DMS53 (cell line): Measurements from ENCODE around the gene NAGLU.
A peak's percentile ranks its signal among the peaks of the same experiment; 100 is the strongest.
"Not testable (repeated sequence)": the region's sequence is repeated elsewhere in the genome, so short reads cannot be mapped to it uniquely, and the experiment has no call there.

ENCODE experiments used
- DNase-seq: peaks from one replicate; lab custom pipeline; 2025; lab: John Stamatoyannopoulos, UW

Gene NAGLU

DNA sequence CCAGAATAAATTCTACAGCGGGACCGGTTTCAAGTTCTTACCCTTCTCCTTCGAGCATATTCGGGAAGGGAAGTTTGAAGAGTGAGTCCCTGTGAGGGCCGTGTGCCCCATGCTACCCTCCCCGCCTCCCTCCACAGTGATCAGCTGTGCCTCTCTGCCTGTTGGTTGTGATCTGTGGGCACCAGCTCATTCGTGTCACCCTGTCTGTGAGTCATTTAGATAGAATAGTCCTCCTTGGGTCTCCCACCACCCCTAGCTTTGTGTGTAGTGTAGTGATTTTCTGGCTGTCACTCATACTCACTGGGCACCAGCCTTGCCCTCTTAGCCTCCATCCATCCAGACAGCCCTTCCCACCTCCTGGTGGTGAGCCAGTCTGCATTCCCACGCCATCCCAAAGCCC, 15.0 kb upstream of the NAGLU start:
- no peak for DNase-seq

DNA sequence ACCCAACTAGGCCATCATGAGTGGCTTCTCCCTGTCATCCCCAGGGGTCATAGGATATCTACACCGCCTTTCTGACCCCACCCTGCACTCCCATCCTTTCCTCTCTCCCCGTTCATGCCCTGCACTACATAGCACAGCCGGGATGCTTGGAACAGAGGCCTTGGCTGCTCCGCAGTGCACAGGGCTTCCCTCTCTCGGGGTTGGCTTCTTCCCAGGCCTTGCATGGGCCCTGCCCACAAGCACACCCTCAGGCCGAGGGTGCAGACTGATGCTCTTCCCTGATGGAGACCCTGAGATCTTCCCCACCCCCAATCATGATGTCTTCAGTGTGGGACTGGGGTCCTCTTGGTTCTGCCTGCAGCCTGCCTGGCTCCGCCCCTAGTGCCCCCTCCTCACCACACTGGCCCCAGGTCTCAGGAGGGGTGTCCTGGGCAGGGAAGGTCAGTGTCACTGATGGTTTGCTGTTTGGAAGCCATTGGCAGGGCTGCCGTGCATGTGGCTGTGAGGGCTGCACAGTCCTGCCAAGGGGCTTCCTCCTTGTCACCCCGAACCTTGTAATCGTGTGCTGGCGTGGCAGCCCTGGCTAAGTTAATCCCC, 14.3 kb upstream of the NAGLU start:
- DNase-seq, result no peak

DNA sequence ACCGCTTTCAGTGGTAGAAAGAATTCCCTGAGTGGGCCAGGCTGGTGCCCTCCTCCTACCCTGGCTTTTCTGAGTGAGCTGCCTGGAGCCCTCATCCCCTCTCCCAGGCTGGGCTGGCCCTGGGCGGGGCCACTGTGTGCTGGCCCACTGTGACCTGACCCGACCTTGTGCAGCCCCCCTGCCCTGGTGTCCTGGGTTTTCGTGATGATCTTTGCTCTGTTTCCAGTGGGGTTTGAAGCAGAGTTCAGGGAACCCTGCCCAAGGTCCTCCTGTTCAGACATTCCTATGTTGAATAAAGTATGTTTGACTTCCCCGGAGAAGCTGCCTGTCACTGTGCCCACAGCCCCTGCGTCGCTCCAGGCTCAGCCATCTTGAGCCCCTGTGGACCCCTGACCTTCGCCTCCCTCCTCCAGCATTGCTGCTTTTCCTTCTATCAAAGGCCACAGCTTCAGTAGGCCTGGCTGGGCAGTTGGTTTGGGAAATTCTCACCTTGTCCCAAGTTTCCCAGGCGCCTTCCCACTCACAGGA, 13.7 kb upstream of the NAGLU start:
- no peak for DNase-seq

DNA sequence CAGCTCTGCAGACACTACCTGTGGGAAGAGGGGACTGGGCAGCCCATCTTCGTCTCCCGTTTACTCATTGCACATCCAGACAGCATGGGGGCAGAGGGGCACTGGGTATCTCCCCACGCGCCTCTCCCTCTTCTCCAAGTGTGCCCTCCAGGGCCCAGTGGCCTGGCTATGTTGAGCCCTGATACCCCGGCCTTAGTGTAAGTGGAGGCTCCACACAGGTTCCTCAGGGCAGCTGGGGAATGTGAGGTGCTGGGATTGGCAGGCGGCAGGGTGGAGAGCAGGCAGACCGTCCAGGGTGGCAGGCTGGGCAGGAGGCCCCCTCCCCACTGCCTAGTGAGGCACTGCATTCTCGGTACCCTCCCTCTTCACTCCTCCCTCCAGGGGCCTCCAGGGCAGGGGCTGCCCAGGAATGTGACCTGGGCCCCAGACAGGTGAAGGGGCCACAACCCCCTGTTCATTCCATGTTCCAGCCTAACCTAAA, 13.2 kb upstream of the NAGLU start:
- DNase-seq, result no peak

DNA sequence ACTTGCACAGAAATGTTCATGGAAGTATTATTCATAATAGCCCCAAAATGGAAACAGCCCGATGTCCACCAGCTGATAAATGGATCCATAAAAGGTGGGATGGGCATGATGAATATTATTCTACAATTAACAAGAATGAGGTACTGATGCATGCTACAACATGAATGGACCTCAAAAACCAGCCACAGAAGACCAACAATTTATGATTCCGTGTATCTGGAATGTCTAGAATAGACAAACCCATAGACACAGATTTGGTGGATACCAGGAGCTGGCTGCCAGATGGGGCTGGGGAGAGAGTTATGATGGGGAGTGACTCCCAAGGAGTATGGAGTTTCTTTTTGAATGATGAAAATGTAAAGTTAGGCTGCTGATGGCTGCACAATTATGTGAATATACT, 10.8 kb upstream of the NAGLU start:
- DNase-seq, result no peak

DNA sequence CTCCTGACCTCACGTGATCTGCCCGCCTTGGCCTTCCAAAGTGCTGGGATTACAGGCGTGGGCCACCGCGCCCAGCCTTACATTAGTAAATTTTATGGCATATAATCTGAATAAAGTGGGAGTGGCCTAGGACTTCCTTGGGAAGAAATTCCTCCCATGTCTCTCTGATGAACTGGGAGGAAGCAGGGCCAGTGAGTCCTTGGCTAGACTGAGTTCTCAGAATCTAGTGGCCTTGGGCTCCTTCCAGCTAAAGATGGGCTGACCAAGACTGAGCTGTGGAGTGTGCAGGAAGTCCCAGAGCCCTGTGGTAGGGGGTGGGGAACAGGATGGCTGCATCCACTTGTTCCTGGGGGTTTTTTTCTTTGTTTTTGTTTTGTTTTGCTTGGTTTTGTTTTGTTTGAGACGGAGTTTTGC, 10.0 kb upstream of the NAGLU start:
- no peak for DNase-seq

DNA sequence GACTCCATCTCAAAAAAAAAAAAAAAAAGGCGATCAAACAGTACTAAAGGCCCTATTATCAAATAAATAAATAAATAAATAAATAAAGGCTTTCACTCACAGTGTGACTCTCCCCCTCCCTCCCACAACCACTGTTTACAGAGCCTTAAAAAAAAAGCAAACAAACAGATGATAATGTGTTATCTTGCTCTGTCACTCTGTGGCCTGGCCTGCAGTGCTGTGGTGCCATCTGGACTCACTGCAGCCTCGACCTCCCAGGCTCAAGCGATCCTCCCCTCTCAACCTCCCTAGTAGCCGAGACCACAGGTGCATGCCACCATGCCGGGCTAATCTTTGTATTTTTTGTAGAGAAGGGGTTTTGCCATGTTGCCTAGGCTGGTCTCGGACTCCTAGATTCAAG, 8.1 kb upstream of the NAGLU start:
- peak; percentile 50 for DNase-seq

DNA sequence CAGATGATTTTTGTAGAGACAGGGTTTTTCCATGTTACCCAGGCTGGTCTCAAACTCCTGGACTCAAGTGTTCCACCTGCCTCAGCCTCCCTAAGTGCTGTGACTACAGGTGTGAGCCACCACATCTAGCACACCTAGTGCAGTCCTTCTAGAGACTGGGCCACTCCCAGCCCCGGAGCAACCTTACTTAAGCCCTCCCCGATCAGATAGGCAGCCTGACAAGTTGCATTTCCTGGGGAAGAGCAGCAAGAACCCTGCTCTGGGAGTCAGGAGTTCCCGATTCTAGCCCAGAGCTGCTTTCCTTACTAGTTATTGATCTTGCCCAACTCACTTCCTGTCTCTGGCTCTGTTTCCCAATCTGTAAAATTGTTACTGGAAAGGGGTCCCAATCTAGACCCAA, 7.0 kb upstream of the NAGLU start:
- DNase-seq, result no peak

DNA sequence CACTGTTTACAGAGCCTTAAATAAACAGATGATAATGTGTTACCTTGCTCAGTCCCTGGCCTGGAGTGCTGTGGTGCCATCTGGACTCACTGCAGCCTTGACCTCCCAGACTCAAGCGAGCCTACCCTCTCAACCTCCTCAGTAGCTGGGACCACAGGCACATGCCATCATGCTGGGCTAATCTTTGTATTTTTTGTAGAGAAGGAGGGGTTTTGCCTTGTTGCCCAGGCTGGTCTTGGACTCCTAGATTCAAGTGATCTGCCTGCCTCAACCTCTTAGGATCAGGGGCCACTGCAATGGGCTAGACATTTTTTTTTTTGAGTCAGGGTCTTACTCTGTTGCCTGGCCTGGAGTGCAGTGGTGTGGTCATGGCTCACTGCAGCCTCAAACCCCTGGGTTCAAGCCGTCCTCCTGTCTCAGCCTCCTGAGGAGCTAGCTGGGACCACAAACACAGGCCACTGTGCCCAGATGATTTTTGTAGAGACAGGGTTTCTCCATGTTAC, 5.0 kb upstream of the NAGLU start:
- DNase-seq, result peak; percentile 87

DNA sequence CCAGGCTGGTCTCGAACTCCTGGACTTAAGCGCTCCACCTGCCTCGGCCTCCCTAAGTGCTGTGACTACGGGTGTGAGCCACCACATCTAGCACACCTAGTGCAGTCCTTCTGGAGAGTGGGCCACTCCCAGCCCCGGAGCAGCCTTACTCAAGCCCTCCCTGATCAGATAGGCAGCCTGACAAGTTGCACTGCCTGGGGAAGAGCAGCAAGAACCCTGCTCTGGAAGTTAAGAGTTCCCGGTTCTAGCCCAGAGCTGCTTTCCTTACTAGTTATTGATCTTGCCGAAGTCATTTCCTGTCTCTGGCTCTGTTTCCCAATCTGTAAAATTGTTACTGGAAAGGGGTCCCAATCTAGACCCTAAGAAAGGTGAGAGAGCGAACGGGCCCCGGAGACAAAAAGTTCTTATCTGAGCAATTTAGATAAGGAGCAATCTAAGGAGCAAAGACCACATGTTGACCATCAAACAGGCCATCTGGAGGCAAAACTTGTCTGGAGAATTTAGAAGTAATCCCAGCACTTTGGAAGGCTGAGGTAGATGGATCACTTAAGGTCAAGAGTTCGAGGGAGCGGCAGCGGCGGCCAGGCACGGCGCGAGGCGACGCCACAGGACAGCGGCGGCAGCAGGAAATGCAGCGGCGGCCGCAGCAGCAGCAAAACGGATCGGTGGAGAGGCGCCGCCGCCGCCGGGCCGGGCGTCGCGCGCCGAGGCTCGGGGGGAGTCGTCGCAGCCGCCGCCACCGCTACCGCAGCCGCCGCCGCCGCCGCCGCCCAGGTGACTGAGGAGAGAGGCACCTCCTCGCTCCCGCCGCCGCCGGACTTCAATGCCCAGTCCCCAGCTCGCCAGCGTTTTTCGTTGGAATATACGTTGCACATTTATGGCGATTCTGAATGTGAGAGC, 4.3 kb upstream of the NAGLU start:
- DNase-seq, result peak; percentile 90

DNA sequence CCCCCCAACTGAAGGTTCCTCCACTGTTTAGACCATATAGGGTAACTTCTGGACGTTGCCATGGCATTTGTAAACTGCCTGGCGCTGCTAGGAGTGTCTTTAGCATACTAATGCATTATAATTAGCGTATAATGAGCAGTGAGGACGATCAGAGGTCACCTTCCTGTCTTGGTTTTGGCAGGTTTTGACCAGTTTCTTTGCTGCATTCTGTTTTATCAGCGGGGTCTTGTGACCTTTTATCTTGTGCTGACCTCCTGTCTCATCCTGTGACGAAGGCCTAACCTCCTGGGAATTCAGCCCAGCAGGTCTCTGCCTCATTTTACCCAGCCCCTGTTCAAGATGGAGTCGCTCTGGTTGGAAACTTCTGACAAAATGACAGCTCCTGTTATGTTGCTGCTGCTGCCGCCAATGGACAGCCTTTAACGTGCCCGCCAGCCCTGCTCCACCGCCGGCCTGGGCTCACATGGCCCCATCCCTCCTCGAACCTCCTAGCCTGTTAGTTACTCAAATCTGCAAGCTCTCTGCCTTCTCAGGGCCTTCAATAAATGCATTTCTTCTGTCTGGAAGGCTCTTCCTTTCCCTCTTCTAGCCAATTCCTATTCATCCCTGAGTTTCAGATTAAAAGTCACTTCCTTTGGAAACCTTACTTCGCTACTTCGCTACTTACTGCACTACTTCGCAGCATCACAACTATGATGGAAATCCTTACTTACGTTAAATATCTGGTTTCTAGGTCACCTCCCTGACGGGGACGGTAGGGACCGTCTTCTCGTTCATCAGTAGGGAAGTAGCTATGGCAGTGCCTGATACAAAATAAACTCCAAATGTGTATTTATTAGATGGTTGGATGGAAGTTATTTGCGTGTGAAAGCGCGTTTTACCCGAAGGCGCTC, 640 bp upstream of the NAGLU start:
- DNase-seq, result peak; percentile 67

DNA sequence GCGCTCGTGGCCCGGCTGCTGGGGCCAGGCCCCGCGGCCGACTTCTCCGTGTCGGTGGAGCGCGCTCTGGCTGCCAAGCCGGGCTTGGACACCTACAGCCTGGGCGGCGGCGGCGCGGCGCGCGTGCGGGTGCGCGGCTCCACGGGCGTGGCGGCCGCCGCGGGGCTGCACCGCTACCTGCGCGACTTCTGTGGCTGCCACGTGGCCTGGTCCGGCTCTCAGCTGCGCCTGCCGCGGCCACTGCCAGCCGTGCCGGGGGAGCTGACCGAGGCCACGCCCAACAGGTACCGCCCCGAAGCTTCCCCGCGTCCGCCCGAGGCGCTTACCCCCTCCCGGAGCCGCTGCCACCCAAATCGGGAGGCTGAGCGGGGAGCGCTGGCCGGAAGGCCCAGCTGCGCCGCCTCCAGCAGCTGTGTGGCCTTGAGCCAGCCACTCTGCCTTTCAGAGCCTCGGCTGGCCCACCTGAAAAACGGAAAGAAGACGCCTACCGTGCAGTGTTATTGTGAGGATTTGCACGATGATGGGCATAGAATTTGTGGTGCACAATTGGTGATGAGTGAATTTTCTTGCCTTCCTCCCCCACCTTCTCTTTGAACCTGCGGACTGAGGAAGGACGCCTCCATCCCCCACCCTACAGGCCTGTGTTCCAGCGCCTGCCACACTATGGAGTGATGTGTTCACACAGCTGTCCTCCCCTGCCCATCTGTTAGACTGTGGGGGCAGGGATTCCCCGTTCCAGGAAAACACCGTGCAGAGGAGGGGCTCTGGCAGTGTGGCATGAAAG, 523 bp downstream of the NAGLU start:
- DNase-seq, result peak; percentile 97

DNA sequence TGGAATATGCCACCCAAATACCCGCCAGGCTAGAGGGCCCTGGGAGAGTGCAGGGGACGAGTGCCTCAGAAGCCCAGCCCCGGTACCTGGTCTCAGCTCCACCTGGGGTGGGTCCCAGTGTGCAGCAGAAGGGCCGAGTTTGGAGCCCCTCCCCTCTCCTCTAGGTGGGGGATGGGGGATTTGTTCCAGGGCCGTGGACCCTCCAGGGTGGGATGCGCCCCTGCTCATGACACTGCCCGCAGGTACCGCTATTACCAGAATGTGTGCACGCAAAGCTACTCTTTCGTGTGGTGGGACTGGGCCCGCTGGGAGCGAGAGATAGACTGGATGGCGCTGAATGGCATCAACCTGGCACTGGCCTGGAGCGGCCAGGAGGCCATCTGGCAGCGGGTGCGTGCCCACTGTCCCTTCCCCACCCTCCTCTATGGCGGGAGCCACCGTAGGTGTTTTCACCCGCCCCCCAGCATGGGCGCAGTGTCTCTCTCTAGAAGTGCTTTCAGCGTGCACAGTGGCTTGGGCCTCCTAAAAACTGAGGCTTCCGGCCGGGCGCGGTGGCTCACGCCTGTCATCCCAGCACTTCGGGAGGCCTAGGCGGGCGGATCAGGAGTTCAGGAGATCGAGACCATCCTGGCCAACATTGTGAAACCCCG, 1.2 kb downstream of the NAGLU start:
- no peak for DNase-seq

DNA sequence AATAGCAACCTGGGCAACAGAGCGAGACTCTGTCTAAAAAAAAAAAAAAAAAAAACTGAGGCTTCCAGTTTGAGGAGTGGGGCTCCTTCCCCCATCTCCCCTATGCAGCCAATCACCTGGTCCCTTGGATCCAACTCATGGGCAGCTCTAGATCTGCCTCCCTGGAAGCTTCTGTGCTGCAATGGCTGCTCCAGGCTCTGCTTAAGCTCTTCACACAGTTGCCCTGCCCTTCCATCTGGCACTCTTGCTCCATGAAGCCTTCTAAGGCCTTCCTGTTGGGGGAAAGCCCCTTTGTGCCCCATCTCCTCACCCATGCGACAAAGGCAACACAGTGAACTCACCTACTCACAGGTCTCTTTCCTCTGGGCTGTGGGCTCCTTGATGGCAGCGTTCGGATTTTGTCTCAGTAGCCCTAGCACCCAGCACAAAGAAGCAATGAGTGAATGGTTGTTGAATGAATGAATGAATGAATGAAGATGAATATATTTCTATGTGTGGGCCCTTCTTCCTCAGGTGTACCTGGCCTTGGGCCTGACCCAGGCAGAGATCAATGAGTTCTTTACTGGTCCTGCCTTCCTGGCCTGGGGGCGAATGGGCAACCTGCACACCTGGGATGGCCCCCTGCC, 1.9 kb downstream of the NAGLU start:
- DNase-seq, result no peak

DNA sequence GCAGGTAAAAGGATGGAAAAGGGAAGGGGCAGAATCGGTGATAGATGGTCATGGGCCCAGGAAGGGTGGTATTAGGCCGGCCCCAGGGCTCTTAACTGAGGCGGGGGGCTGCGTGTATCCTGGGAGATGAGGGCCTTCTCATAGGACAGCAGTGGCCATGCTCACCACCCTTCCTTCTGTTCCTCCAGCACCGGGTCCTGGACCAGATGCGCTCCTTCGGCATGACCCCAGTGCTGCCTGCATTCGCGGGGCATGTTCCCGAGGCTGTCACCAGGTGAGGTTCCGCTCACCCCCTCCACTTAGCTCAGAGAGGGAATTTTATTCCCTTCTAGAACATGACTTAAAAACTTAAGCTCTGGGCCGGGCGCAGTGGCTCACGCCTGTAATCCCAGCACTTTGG, 2.4 kb downstream of the NAGLU start:
- DNase-seq, result no peak

DNA sequence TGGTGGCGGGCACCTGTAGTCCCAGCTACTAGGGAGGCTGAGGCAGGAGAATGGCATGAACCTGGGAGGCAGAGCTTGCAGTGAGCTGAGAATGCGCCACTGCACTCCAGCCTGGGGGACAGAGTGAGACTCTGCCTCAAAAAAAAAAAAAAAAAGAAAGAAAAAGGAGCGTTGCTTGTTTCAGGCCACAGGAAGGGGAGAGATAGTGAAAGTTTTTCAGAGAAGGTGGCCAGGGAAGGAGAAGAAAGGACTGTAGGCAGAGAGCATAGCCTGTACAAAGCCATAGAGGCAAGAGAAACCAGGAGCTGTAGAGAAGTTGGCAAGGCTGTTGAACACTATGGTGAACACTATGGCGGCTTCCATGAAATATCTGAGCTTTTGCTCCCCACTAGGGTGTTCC, 4.5 kb downstream of the NAGLU start:
- DNase-seq, result not testable (repeated sequence)

DNA sequence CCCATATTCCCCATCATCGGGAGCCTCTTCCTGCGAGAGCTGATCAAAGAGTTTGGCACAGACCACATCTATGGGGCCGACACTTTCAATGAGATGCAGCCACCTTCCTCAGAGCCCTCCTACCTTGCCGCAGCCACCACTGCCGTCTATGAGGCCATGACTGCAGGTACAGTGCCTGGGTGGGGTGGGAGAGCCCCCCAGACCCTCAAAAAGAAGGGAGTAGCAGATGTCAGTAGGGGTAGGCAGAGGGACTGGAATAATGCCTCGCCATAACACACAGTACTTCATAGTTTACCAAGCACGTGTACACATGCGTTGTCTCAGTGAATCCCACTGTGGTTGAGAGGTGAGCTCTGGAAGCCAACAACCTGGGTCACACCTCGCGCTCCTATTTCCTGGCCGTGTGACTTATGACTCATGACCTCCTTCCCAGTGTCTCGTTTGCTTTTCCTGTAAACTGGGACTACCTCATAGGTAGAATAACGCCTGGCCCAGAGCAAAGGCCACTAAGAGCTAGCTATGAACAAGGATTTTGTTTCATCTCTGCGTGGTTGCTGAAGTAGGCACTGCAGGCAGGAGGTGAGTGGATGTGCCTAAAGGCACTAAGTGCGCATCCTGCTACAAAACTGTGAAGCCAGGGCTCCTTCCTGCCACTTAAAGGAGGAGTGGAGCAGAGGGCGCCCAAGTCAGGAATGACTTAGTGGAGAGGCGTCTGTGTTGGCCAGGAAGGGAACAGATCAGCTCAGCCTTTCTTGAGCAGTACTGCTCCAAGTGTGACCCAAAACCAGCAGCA, 5.2 kb downstream of the NAGLU start:
- DNase-seq, result peak; percentile 89

DNA sequence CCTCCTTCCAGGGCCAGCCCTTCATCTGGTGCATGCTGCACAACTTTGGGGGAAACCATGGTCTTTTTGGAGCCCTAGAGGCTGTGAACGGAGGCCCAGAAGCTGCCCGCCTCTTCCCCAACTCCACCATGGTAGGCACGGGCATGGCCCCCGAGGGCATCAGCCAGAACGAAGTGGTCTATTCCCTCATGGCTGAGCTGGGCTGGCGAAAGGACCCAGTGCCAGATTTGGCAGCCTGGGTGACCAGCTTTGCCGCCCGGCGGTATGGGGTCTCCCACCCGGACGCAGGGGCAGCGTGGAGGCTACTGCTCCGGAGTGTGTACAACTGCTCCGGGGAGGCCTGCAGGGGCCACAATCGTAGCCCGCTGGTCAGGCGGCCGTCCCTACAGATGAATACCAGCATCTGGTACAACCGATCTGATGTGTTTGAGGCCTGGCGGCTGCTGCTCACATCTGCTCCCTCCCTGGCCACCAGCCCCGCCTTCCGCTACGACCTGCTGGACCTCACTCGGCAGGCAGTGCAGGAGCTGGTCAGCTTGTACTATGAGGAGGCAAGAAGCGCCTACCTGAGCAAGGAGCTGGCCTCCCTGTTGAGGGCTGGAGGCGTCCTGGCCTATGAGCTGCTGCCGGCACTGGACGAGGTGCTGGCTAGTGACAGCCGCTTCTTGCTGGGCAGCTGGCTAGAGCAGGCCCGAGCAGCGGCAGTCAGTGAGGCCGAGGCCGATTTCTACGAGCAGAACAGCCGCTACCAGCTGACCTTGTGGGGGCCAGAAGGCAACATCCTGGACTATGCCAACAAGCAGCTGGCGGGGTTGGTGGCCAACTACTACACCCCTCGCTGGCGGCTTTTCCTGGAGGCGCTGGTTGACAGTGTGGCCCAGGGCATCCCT, 7.4 kb downstream of the NAGLU start:
- DNase-seq, result no peak
